GM19455 (cell line): ENCODE measurements around the gene IMPDH2.

ENCODE experiments used
- ATAC-seq: cut with Tn5 transposase; IDR thresholded peaks from one replicate; pipeline ENCODE4 v1.9.1; 2021; ENCODE audit not compliant: unreplicated experiment

Gene IMPDH2

DNA sequence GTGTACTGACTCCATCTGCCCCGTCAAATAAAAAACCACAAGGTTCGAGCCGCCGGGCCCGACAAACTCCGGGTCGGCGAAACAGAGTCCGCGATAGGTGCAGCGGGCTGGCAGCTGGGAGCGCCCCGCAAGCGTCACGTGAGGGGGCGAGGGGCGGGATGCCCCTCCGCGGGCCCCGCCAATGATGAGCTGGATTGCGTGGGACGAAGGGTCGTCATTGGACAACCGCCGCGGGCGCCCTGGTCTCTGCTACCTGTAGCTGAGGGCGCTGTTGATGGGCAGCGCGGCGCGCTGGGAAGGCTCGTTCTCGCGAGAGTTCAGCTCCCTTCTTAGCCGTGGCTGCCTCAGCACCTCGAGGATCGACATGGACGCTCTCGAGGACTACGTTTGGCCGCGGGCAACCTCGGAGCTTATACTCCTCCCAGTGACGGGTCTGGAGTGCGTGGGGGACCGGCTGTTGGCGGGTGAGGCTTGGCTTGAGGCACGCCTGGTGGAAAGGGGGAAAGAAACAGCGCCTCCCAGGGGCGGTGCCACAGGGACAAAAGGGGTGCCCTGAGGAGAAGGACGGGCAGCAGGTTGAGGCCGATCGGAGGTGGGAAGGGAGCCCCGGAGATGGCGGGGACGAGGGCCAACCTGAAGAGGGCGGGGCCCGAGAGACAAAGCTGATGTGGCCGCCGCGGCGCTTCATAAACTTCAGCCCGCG is 22.0 kb downstream of the IMPDH2 start, which contains the start of gene WDR6:
TSS of gene WDR6 (plus strand) at position 324 of the 703 bp plus-strand sequence. CDS start at position 365, 41 bp downstream.
- ATAC-seq: peak; percentile 82

DNA sequence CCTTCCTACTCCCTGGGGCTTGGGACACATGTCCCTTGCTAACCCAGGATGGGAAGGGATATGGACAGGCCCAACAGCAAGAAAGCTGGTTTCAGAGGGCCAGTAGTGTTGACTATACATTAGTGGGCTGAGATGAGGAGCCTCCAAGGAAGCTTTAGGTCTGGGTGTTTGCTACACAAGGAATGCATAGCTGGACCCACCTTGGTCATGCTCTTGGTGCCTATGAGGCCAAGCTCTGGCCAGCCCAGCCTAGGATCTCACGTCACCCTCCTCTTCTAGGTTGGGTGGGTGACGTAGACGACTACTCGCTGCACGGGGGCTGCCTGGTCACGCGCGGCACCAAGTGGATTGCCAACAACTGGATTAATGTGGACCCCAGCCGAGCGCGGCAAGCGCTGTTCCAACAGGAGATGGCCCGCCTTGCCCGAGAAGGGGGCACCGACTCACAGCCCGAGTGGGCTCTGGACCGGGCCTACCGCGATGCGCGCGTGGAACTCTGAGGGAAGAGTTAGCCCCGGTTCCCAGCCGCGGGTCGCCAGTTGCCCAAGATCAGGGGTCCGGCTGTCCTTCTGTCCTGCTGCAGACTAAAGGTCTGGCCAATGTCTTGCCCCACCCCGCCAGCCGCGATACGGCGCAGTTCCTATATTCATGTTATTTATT is 22.7 kb downstream of the IMPDH2 start:
- no peak for ATAC-seq

DNA sequence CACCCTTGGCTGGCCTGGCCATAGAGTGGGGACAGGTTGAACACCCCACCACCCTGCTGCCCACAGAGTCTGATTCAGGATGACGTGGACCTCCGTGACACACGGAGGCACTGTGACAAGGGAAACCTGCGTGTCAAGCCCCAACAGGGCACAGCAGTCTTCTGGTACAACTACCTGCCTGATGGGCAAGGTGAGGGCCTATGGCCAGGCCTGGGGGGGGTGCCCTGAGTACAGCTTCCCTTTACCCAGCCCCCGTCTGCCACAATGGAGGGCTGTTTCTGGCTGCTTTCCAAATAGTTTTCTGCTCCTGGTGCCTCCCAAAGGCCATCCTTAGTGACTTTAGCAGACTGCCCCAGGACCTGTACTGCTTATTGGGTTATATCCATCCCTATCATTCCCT is 23.2 kb downstream of the IMPDH2 start:
- no peak for ATAC-seq

DNA sequence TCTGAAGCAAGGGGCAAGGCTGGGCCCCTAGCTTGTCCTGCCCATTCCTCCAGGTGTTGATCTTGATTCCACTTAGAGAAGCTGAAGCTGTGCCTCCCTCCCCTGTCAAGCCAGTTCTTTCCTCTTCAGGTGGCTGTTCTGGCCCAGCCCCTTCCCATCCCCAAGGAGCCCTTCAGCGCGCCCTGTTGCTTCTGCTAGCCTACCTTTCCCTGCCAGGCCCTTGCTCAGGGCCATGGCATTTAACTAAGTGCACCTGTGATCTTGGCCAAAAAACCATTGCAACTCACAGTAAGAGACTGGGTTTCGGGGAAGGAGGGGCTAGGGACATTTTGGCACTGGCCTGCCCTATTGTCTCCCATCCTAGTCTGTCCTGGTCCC is 23.9 kb downstream of the IMPDH2 start:
- no peak for ATAC-seq

DNA sequence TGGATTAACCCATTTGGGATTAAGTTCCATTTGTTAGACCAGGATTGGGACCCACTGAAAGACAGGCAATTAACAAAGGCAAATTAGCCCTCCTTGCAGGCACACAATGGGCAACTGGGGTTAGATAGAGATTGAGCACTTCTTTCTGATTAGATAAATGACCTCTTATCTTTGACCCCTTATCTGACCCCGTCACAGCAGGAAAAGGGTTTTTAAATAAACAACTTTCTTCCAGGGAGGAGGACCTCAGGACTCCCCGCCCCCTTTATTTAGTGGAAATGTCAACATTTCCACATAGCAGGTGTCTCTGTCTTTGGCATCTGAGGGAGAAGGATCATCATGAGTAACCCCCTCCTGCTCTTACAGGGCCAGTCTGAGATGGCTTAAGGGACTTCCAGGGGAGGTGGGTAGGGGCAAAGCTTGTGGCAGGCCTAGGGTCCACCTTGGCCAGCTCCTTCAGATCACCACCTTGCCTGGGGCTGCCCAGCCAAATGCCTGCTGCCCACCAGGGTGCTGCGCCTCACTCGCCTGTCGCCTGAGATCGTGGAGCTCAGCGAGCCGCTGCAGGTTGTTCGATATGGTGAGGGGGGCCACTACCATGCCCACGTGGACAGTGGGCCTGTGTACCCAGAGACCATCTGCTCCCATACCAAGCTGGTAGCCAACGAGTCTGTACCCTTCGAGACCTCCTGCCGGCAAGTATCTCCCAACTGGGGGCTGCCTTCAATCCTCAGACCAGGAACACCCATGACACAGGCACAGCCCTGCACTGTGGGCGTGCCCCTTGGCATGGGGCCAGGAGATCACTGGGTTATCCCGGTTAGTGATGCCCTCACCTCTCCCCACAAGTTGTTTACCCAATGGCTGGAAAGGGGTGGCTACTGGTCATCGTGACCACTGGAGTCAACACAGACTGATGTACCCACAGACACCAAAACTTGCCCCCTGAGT is 24.6 kb downstream of the IMPDH2 start:
- no peak for ATAC-seq

DNA sequence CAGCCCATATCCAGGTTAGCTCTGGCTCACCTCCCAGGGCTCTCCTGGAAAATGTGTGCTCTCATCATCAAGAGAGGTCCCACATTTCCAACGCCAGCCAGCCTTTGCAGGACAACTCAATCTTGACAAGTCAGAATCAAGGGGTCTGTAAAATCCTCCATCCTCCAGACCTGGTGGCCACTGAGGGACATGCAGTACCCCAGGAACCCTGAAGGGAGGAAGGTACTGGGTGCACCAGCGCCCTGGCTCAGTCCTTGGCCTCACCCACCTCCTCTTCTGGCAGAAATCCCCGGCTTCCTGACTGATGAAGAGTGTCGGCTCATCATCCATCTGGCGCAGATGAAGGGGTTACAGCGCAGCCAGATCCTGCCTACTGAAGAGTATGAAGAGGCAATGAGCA is 28.0 kb downstream of the IMPDH2 start:
- ATAC-seq: no peak

DNA sequence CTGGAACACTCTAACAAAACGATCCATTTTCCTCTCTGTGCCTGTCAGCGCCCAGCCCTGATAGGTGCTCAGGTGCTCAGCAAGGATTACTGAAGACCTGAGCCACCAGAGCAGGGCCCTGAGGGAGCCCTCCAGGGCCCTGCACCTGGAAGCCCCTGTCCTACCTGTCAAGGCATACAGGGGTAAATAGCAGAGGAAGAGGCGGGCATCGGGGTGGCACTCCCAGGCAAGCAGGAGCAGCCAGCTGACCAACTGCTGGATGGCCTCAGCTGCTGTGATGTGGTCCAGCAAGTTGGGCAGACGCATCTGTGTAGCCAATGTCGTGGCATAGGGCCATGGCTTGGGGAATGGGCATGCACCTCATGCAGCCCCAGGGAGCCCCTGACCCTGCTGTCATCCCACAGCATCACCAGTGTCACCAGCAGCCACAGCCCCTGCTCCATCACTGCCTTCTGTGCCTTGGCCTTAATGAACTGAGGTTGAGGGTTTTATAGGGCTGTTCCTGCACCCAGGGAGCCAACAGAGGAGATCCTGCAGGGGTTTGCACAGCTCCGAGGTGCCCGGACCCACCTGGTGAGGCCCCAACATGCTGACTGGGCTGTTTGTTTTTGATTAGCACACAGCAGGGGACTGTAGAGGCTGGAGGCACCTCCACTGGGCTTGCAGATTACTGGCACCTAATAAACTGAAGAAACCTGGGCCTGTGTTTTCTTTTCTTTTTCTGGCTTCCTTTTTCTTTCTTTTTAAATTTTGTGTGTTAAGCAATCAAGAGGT is 29.9 kb downstream of the IMPDH2 start:
- no peak for ATAC-seq

DNA sequence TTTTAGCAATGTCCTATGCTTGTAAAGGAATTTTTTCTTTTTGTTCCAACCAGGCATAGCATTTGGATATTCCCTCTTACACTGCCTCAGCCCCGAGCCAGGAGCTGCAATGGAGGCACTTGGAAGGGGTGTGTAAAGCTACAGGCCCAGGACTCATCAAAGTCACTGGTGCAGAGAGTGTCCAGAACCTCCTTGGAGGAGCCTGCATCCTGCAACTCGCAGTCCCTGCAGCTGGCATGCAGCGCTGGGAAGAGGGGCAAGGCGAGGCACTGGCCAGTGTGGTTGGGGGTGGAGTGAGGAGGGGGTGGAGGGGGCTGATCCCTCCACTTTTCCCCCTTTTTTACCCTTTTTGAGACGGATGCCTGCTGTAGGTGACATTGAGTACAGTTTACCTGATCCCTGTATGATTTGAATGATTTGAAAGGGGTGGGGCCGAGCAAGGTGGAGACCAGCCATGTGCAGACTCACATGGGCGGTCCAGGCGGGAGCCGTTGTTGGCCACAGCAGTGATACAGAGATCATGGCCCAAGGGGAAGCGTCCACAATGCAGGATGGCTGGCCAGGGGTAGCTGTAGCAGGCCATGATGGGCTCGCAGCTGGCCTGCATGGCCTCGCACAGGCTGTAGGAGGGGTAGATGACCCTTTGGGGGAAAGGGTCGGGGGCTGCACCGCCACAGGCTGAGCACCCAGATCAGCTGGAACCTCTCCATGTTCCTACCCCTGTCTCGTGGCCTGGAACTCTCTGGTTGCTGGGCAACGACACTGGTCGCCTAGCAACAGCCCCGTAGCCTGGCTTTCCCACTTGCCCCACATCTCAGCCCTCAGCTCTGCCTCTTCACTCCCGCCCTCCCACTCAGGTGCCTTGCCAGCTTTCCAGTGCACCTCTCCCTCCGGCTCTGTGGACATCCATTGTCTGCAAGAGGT is 31.2 kb downstream of the IMPDH2 start:
- no peak for ATAC-seq

DNA sequence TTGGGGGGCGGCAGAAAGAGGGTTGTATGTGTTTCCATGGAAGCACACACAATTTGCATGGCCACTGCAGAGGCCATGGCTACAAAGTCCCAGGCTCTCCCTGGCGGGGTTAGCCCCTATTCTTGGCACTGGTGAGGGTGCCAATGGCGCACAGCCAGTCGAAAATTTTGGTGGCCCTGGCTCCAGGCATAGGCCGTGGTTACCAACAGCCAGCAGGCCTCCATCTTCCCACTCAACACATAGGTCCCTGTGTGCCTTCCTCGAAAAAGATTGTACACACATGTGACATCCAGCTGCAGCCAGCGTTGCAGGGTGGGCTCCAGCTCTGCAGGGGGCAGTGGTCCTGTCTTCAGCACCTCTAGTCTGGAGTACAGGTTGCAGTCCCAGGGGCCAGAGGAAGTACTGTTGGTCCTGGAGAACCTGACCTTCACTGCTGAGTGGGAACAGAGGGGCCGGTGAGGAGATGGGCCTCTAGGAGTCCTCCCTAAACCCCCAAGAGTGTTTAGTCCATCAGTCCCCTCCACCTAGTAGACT is 32.0 kb downstream of the IMPDH2 start:
- ATAC-seq: no peak

DNA sequence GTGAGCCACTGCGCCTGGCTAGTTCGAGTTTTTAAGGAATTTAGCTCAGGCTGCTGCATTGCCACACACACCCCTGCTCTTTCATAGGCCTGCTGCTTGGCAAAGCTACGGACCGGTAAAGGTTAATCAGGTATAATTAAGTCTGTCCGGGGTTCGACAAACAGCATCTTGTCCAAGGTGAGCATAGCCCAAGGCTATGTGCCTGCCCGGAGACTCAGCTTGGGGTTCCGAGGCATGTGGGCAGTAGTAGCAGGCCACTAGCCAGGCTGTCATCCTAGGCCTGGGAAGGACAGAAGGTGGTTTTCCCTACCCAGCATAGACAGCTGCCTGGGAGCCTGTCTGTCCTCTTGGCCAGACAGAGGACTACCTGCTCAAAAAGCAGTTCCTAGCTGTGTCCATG is 32.6 kb downstream of the IMPDH2 start:
- no peak for ATAC-seq

DNA sequence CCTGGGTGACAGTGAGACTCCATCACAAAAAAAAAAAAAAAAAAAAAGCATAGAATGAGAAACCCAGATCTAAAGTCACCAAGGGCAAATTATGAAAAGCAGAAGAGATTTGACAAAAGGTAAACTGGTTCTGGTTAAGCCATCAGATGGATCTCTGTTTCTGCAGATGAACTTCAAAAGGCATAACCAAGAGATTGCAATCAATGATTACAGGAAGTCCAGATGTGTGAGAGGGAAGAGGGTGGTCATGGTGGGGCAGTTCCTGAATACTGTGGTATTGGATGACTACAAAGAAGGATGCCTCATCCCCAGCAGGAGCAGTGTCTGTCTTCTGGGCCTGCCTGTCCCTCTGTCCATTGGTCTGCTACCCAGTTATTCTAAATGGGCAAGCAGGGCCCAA is 35.4 kb downstream of the IMPDH2 start:
- ATAC-seq: no peak

DNA sequence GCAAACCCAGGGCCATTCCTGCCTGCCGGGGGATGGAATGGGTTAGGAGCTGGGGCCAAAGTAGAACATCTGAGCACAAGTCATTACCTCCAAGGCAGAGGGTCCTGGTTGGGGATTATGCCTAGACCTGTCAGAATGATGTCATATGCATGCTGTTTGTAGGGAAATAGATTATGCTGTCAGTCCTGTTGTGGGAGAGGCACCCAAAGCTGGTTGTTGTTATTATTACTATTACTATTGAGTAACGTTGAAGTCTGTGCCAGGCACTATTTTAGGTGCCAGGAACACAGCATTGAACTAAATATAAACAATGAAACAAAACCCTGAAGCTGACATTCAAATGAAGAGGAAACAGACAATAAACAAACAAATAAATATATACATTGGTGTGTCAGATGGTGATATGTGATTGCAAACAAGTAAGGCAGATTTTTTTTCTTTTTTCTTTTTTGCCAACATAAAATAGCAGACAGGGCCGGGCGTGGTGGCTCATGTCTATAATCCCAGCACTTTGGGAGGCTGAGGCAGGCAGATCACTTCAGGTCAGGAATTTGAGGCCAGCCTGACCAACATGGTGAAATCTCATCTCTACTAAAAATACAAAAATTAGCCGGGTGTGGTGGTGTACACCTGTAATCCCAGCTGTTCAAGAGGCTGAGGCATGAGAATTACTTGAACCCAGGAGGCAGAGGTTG is 37.2 kb downstream of the IMPDH2 start:
- ATAC-seq: no peak

DNA sequence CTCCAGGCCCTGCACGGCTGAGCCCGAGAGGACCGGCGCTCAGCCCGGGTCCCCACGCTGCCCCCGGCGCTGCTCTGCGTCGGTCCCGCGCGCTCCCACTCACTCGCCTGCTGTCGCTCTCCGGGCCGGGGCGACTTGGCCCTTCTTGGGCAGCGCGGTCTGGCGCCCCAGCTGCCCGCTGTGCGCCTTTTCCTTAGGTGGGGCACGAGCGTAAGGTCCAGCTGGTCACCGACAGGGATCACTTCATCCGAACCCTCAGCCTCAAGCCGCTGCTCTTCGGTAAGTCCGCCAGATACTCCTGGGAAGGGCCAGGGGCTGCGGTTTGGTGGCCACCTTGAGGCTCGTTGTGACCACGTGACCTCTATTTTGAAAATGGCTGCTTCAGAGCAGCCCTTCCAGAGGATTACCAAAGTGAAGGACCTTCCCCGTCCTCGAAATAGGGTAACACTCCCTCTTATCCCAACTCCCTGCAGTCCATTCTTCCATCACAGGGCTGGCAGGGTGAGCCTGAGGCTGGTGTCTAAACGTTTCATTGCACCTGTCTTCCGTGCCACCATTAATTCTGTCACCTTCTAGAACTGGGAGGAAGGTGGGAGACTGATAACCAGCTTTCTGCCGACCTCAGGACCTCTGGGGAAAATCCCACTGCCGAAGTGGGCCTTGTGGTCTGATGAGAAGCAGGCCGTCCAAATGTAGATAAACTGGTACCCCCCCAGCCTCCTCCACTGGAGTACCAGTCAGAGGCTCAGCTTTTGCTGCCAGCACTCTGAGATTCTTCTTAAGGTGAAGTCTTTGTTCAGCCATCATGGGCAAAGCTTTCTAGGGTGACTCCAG is 38.3 kb downstream of the IMPDH2 start:
- peak; percentile 22 for ATAC-seq

DNA sequence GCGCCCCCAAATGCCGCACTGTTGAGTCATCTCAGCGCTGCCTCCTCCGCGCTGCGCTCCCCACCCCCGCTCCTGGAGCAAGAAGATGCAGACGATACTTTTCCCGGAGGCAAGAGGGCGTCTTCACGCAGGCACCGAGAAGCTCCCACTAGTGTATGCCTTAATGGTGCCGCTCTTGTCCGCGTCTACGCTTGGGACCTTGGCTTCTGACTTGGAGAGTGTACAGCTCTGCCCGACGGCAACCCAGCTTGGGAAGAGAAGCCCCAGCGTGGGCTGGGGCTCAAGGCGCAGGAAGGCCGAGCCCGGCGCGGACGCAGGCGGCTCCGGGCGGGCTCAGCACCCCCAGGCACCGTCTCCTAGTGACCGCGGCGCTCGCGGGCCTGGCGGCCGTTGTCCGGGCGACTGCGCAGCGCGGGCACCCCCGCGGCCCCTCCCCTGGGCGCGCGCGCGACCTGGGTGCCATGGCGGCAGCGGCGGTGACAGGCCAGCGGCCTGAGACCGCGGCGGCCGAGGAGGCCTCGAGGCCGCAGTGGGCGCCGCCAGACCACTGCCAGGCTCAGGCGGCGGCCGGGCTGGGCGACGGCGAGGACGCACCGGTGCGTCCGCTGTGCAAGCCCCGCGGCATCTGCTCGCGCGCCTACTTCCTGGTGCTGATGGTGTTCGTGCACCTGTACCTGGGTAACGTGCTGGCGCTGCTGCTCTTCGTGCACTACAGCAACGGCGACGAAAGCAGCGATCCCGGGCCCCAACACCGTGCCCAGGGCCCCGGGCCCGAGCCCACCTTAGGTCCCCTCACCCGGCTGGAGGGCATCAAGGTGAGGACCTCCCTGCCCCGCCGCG is 39.2 kb downstream of the IMPDH2 start, which contains the start of gene P4HTM:
TSS of gene P4HTM (plus strand) at position 446 of the 840 bp plus-strand sequence. CDS start at position 462, 16 bp downstream.
- ATAC-seq: peak; percentile 46

DNA sequence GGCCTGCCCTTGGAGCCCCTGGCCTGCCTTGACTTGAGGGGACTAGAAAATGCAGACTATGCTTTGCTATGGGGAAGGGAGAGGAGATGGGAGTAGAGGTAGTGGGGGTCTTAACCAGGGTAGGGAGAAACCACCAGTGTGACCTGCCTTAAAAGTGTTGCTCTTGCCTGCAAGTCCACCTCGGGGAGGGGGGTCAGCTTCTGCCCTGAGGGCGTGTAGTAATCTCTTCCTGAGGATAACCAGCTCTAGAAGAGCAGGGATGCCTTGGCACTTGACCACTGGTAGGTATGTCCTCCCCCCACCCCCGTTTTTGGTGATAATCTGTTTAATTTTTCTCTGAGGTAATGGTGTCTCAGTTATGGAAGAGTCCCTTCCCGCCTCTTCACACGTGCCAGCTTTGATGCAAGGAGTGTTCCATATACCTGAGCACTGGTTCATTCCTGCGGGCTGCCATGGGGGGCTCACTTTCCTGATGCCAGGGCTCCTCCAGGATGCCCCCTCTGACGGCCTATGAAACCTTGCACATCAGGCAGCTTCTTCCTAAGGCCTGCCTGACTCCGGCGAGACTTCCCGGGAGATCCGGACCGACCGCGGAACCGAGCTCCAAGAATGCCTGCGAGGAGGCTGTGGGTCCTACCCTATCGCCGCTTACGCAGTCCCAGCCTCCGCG is 39.9 kb downstream of the IMPDH2 start:
- no peak for ATAC-seq

DNA sequence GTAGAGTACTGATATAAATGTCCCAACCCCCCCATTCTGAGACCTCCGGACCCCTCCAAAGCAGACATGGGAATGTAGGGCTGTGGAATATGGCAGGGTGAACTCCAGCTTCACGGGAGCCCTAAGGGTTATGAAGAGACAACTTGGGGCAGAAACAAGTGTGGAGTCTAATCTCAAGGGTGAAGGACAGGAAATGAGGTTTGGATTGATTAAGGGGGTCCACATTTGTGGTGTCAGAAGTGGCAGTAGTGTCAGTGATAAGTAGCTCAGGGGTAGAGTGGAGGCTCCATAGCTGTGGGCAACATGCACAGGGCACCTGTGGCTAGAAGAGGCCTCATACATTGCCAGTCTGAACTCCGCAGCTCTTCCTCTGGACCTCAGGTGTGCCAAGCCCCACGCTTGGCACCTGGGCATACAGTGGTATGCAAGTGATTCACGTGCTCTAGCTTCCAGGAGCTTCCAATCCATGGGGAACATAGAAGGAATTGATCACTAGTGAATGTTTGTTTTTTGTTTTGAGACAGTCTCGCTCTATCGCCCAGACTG is 43.3 kb downstream of the IMPDH2 start:
- no peak for ATAC-seq
